Type B pancreatic cell (in vitro differentiated cells): Measurements from ENCODE around the gene HACD1. TPM values are rescaled to one million over a fixed set of nuclear protein-coding genes. Genes with fewer than 3 reads are reported as not detected.
"Not testable (repeated sequence)": the region's sequence is repeated elsewhere in the genome, so short reads cannot be mapped to it uniquely, and the experiment has no call there.

ENCODE experiments used
- DNase-seq: peaks from one replicate; pipeline ENCODE4 v3.0.0; 2021; ENCODE audit warnings: mixed read lengths; ENCODE audit not compliant: unreplicated experiment; ENCODE audit errors: extremely low spot score
- H3K27ac Mint-ChIP-seq: 2 replicates; pipeline ENCODE4 v1.8.0; 2021; ENCODE audit warnings: mild to moderate bottlenecking, mixed read lengths
- H3K27me3 Mint-ChIP-seq: 2 replicates; pipeline ENCODE4 v1.8.0; 2021; ENCODE audit warnings: mixed read lengths
- H3K36me3 Mint-ChIP-seq: 2 replicates; pipeline ENCODE4 v1.8.0; 2021; ENCODE audit warnings: mixed read lengths
- H3K4me1 Mint-ChIP-seq: one replicate; pipeline ENCODE4 v1.8.0; 2021; ENCODE audit warnings: mixed read lengths; ENCODE audit not compliant: unreplicated experiment
- H3K4me3 Mint-ChIP-seq: 2 replicates; pipeline ENCODE4 v1.8.0; 2021; ENCODE audit warnings: mild to moderate bottlenecking, mixed read lengths
- H3K9me3 Mint-ChIP-seq: 2 replicates; pipeline ENCODE4 v1.8.0; 2021; ENCODE audit warnings: mixed read lengths
- total RNA-seq: library from RNA; stranded (reverse); gene quantifications from 2 replicates; pipeline ENCODE4 v1.2.1, GENCODE V29; 2021; ENCODE audit warnings: low replicate concordance
- TF ChIP-seq, protein P1 (sequence below): fragments of 200-600 bp; sonication (generic); conservative IDR thresholded peaks from 2 replicates; pipeline ENCODE4 v1.5.0; 2021; ENCODE audit warnings: antibody characterized with exemption, mild to moderate bottlenecking

Gene HACD1
- total RNA-seq, 1 donor from 2014 or later: 16.4 TPM

DNA sequence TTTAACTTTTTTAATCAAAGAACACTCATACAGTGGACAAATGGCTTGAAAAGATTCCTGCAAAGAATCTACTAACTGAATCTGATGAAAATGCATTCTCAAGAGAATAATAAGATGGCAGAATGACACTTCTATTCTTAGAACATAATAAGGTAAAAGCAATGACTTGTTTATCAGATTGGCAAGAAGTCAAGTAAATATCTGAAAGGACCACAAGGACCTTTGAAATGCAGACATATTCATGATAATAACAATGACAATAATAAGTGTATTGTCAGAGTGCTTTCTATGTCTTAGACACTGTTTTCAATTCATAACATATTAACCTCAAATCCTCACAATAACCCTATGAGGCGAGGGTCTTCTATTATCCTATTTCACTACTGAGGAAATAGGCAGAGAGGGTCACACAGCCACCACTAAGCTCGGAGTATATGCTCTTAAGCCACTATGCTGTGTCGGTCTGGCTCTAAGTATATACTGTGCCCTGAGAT, 10.6 kb downstream of the HACD1 start:
- Mint-ChIP-seq H3K4me1 (peaks cover 5% of the 10 kb centered on the region), H3K4me3 (no peak overlapping the region), H3K27me3 (peaks cover 5% of the 10 kb centered on the region), H3K27ac (no peak overlapping the region), H3K9me3 (no peaks in the 10 kb centered on the region), H3K36me3 (no peaks in the 10 kb centered on the region)
- TF ChIP-seq, protein P1, sequence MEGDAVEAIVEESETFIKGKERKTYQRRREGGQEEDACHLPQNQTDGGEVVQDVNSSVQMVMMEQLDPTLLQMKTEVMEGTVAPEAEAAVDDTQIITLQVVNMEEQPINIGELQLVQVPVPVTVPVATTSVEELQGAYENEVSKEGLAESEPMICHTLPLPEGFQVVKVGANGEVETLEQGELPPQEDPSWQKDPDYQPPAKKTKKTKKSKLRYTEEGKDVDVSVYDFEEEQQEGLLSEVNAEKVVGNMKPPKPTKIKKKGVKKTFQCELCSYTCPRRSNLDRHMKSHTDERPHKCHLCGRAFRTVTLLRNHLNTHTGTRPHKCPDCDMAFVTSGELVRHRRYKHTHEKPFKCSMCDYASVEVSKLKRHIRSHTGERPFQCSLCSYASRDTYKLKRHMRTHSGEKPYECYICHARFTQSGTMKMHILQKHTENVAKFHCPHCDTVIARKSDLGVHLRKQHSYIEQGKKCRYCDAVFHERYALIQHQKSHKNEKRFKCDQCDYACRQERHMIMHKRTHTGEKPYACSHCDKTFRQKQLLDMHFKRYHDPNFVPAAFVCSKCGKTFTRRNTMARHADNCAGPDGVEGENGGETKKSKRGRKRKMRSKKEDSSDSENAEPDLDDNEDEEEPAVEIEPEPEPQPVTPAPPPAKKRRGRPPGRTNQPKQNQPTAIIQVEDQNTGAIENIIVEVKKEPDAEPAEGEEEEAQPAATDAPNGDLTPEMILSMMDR: no peak
- DNase-seq: no peak

DNA sequence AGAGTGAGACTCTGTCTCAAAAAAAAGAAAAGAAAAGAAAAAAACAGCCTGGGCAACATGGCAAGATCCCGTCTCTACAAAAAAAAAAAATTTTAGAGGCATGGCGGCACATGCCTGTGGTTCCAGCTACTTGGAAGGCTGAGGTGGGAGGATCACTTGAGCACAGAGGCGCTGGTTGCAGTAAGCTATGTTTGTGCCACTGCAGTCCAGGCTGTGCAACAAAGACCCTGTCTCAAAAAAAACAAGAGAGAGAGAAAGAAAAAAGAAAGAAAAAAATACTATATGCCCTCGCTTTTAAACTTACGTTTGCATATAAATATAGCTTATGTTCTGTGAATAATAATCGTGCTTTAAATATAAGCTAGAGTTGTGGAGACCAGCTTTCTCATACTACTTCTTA, 11.2 kb downstream of the HACD1 start:
- H3K4me1 Mint-ChIP-seq: peaks cover 5% of the 10 kb centered on the region
- TF ChIP-seq, protein P1: no peak
- peaks cover 5% of the 10 kb centered on the region for H3K27me3 Mint-ChIP-seq
- H3K27ac Mint-ChIP-seq: no peak overlapping the region
- no peak overlapping the region for H3K4me3 Mint-ChIP-seq
- no peaks in the 10 kb centered on the region for H3K36me3 Mint-ChIP-seq
- no peak for DNase-seq
- H3K9me3 Mint-ChIP-seq: no peaks in the 10 kb centered on the region

DNA sequence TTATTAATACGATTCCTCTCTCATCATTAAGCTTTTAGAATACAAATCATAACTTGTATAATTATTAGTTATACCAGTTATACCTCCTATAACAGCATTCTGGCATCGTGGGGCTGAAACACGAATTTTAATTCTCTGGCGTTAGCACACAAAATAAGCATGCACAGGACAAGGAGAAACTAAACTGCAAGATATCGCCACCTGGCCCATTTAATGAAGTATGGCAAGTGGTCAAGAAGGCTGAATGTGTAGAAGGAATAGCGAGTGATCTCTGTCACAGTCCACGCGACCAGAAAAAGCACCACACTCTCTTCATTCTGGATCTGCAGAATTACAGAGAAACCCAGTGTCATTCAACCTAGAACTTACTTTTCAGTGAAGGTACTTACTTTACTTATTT, 18.1 kb downstream of the HACD1 start:
- TF ChIP-seq, protein P1: peak; percentile 62
- Mint-ChIP-seq H3K36me3 (peaks cover 3% of the 10 kb centered on the region), H3K9me3 (no peaks in the 10 kb centered on the region), H3K27ac (no peak overlapping the region), H3K4me3 (no peak overlapping the region), H3K4me1 (peaks cover 3% of the 10 kb centered on the region), H3K27me3 (no peaks in the 10 kb centered on the region)
- DNase-seq: no peak

DNA sequence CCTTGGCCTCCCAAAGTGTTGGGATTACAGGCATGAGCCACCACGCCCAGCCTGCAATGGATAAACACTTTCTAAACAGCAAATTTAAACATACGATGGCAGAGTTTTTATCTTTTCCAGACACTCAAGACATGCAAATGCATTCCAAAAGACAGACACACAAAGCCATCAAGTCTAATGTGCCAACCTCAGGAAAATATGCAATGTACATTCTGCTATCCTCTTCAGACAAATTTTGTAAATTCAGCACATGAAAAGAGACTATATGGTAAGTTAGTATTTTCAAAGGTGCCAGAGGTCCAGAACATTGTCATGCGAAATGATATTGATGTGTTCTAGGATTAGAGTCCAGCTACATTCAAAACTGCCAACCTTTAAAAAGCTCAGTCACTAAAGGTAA, 19.8 kb downstream of the HACD1 start:
- no peak overlapping the region for H3K4me3 Mint-ChIP-seq
- TF ChIP-seq, protein P1: no peak
- peaks cover 3% of the 10 kb centered on the region for H3K36me3 Mint-ChIP-seq
- peaks cover 3% of the 10 kb centered on the region for H3K4me1 Mint-ChIP-seq
- no peaks in the 10 kb centered on the region for H3K9me3 Mint-ChIP-seq
- H3K27ac Mint-ChIP-seq: no peak overlapping the region
- DNase-seq: no peak
- H3K27me3 Mint-ChIP-seq: no peaks in the 10 kb centered on the region

DNA sequence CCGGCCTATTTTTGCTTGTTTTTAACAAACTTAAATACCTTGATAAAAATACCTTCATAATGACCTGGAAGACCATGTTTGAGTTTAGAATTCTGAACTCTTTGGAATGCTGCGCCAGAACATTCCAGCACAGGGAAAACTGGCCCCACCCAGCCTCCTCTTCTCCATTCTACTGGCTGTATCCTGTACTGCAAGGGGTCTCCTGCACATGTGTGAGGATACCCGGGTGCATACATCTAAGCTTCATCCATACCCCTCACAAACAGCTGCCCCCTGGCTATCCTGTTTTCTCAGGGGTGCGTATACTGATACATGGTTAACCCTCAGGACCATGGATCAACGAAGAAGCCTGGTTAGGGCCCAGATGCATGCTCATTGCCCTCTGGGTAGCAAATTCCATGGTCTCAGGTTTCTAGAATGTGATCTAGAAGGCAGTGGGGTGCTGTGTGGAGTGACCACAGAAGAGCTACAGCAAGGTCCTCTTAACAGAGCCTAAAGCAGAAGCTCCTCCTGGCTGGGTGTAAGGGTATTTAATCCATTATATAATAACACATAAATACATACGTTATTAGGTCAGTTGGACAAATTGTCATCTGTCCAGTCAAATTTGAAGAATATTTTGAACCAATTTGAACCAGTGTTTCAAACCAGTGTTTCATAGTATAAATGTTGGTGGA, 26.1 kb downstream of the HACD1 start:
- no peaks in the 10 kb centered on the region for H3K27me3 Mint-ChIP-seq
- H3K4me1 Mint-ChIP-seq: peaks cover 9% of the 10 kb centered on the region
- no peak for DNase-seq
- H3K4me3 Mint-ChIP-seq: no peak overlapping the region
- H3K9me3 Mint-ChIP-seq: no peaks in the 10 kb centered on the region
- H3K36me3 Mint-ChIP-seq: no peaks in the 10 kb centered on the region
- H3K27ac Mint-ChIP-seq: no peak overlapping the region
- TF ChIP-seq, protein P1: no peak

DNA sequence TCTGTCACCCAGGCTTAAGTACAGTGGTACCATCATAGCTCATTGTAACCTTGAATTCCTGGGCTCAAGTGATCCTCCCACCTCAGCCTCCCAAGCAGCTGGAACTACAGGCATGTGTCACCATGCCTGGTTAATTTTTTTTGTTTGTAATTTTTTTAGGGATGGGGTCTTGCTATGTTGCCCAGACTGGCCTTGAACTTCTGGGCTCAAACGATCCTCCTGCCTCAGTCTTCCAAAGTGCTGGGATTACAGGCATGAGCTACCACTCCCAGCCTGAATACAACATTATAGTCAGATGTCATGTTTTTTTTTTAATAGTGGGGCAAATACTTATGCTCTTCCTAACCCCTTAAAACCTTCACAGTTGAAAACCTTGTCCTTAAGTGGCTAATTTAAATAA, 27.9 kb downstream of the HACD1 start:
- H3K4me3 Mint-ChIP-seq, H3K36me3 Mint-ChIP-seq: not testable (repeated sequence)

More for the DNA sequence above, 27.9 kb downstream of the HACD1 start:
- not testable (repeated sequence) for H3K9me3 Mint-ChIP-seq, DNase-seq, H3K27me3 Mint-ChIP-seq, H3K4me1 Mint-ChIP-seq, H3K27ac Mint-ChIP-seq
